RPMI8226 (cell line): ENCODE results near the gene MYLK.
"Not testable (repeated sequence)": the region's sequence is repeated elsewhere in the genome, so short reads cannot be mapped to it uniquely, and the experiment has no call there.

Source experiments
- DNase-seq: peaks from one replicate; pipeline ENCODE4 v3.0.0-alpha.2; 2015

The MYLK gene

GRCh38 chr3:123719061-123719756 lies 164.9 kb downstream of the MYLK start:
- peak; percentile 71 for DNase-seq

- no peak for DNase-seq
Measured at GRCh38 chr3:123718108-123718507, 166.0 kb downstream of the MYLK start.

- not testable (repeated sequence) for DNase-seq
Measured at GRCh38 chr3:123717451-123717850, 166.7 kb downstream of the MYLK start.

GRCh38 chr3:123716411-123716810 lies 167.7 kb downstream of the MYLK start:
- DNase-seq: no peak

GRCh38 chr3:123713211-123713610 lies 170.9 kb downstream of the MYLK start:
- no peak for DNase-seq

GRCh38 chr3:123712077-123712860 lies 171.9 kb downstream of the MYLK start:
- no peak for DNase-seq

GRCh38 chr3:123711356-123711755 lies 172.8 kb downstream of the MYLK start:
- DNase-seq: no peak

- DNase-seq: no peak
Measured at GRCh38 chr3:123708531-123708930, 175.6 kb downstream of the MYLK start.

GRCh38 chr3:123707641-123708040 lies 176.5 kb downstream of the MYLK start:
- not testable (repeated sequence) for DNase-seq

GRCh38 chr3:123706871-123707270 lies 177.3 kb downstream of the MYLK start:
- no peak for DNase-seq

- no peak for DNase-seq
Measured at GRCh38 chr3:123705488-123706285, 178.4 kb downstream of the MYLK start.

GRCh38 chr3:123703663-123704062 lies 180.5 kb downstream of the MYLK start:
- DNase-seq: not testable (repeated sequence)

GRCh38 chr3:123702720-123703119 lies 181.4 kb downstream of the MYLK start:
- no peak for DNase-seq

GRCh38 chr3:123702057-123702456 lies 182.1 kb downstream of the MYLK start:
- peak; percentile 53 for DNase-seq

- DNase-seq: no peak
Measured at GRCh38 chr3:123700791-123701722, 183.1 kb downstream of the MYLK start.

GRCh38 chr3:123698813-123699212 lies 185.3 kb downstream of the MYLK start:
- DNase-seq: no peak

- no peak for DNase-seq
Measured at GRCh38 chr3:123696808-123697207, 187.3 kb downstream of the MYLK start.

- no peak for DNase-seq
Measured at GRCh38 chr3:123695731-123696640, 188.1 kb downstream of the MYLK start.

GRCh38 chr3:123695152-123695551 lies 189.0 kb downstream of the MYLK start:
- DNase-seq: no peak

GRCh38 chr3:123694366-123695087 lies 189.6 kb downstream of the MYLK start:
- no peak for DNase-seq
